GM12865 (cell line): ENCODE measurements around the gene KIF20B.
"Not testable (repeated sequence)": the region's sequence is repeated elsewhere in the genome, so short reads cannot be mapped to it uniquely, and the experiment has no call there.

Experiments
- DNase-seq: peaks from one replicate; pipeline ENCODE4 v3.0.0; 2010; ENCODE audit warnings: low read depth
- H3K4me3 ChIP-seq: 2 replicates; pipeline ENCODE4 v1.5.1; 2011; ENCODE audit warnings: mild to moderate bottlenecking, low read depth, low read length, control low read depth
- CTCF ChIP-seq: IDR thresholded peaks from 2 replicates; pipeline ENCODE4 v1.5.1; 2011; ENCODE audit warnings: low read length, control low read depth, low read depth, inconsistent platforms; ENCODE audit not compliant: insufficient read depth; ENCODE audit errors: missing control alignments

Gene KIF20B

DNA sequence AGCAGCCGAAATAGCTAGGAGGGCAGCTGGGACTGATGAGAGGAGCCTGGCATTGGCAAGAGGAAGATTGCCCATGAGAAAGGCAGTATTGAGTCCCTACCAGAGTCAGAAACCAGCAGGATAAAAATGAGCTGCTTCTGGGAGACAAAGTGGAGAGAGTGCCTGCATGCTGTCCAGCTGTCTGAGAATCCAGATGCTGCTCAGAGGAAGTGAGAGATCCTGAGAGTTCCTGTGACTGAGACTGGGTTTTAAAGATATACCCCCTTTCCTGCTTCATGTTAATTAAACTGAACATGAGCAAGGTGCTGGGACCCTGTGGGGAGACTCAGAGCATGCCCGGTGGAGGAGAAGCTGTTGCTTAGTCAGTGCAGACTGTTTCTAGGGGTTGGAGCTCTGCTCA, 107.5 kb downstream of the KIF20B start:
- H3K4me3 ChIP-seq, result no peak overlapping the region
- TF ChIP-seq CTCF, result no peak
- peak; percentile 26 for DNase-seq

DNA sequence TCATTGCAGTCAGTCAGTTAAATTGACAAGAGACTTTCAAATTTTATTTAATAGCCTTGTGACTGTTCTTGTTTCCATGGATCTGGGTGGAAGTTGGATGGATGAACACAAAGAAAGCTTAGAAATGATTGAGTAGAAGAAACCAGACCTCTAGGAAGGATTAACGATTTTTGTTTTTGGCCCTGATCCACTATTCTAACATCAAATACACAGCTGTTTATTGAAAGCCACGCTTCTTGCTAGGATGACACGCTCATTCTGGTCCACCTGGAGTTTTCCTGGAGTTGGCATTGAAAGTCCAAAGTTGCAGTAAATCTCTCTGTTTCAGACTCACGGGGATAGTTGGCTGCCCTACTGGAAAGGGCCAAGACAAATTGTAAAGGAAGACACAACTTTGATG, 108.4 kb downstream of the KIF20B start:
- TF ChIP-seq CTCF, result no peak
- no peak for DNase-seq
- no peak overlapping the region for H3K4me3 ChIP-seq

DNA sequence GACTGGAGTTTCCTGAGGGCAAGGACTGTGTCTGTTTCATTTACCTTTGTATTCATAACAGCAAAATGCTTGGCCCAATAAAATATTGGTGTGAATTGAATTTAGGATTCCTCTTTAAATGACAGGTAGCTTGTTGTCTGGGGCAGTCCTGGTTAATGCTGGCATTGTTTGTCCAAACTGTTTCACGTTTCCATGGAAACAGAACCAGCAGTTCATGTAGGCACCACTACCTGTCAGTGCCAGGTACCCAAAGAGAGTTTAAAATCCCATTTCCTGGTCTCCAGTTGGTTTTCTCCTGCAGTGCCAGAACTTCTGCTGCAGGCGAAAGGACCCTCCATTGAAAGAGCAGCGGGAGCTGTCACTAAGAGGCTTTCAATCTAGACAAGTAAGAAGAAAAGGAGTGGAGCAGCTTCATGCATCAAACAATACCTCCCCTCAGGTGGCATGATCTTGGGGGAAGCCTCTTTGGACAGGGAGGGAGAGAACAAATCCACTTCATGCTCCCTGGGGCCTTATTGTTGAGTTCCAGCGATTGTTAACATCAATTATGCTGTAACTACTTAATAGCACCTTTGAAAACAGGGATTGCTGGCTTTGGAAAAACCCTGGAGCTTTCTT, 109.6 kb downstream of the KIF20B start:
- H3K4me3 ChIP-seq, result no peak overlapping the region
- no peak for DNase-seq
- no peak for TF ChIP-seq CTCF

DNA sequence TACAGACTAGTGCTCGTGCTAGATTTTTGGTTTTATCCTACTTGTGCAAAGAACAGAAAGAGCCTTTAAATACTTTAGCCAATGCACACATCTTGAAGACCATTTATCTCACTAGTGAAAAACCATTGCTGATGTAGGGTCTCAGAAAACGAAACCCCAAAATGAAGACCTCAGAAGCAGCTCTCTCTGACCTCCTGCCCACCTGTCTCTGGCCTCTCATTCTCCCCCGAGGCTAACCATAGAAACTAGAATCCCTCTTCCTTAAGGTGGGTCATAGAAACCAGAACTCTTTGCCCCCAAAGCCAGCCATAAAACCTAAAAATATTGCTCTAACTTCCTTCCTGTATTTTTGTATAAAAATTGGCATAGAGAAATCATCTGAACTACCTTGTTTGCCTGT, 112.2 kb downstream of the KIF20B start:
- DNase-seq, result no peak
- TF ChIP-seq CTCF, result no peak
- no peak overlapping the region for H3K4me3 ChIP-seq

GRCh38 chr10:89814278-89814677, 112.9 kb downstream of the KIF20B start:
- no peak for TF ChIP-seq CTCF
- no peak overlapping the region for H3K4me3 ChIP-seq
- no peak for DNase-seq

- no peak overlapping the region for H3K4me3 ChIP-seq
- TF ChIP-seq CTCF, result no peak
- no peak for DNase-seq
Measured at GRCh38 chr10:89815049-89815853, 113.9 kb downstream of the KIF20B start.

DNA sequence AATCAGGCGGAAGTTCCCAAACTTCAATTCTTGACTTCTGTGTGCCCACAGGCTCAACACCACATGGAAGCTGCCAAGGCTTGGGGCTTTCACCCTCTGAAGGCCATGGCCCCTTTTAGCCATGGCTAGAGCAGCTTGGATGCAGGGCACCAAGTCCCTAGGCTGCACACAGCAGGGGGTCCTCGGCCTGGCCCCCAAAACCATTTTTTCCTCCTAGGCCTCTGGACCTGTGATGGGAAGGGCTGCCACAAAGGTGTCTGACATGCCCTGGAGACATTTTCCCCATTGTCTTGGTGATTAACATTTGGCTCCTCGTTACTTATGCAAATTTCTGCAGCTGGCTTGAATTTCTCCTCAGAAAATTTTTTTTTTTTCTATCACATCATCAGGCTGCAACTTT, 117.6 kb downstream of the KIF20B start:
- not testable (repeated sequence) for H3K4me3 ChIP-seq, DNase-seq
